Gastroesophageal sphincter (tissue), 4 donors: Measurements from ENCODE around the gene KCNN3. TPM values are rescaled to one million over a fixed set of nuclear protein-coding genes. Genes with fewer than 3 reads are reported as not detected.

Experiments used
- ATAC-seq: fragments of 150-250 bp; one replicate; pipeline ENCODE4 v1.9.1; 2016; ENCODE audit warnings: mild to moderate bottlenecking, moderate library complexity
- H3K27ac ChIP-seq, 4 donors: fragments of 200-600 bp; sonication (generic) in 3 of 4; 1 replicate in 3 of 4; 2 replicates in 1 of 4; pipeline ENCODE4 v1.5.1; 2016 to 2019
- H3K27me3 ChIP-seq: fragments of 200-600 bp; sonication (generic); one replicate; pipeline ENCODE4 v1.5.1; 2019
- H3K36me3 ChIP-seq, 2 donors: fragments of 200-600 bp; sonication (generic); one replicate each; pipeline ENCODE4 v1.5.1; 2019; ENCODE audit warnings: control low read depth in 1 of 2
- H3K4me1 ChIP-seq, 3 donors: fragments of 200-600 bp; sonication (generic); 1 replicate in 2 of 3; 2 replicates in 1 of 3; pipeline ENCODE4 v1.5.1; 2016 to 2019; ENCODE audit warnings: control low read depth in 2 of 3
- H3K4me3 ChIP-seq, 2 donors: fragments of 200-600 bp; sonication (generic); one replicate each; pipeline ENCODE4 v1.5.1; 2019; ENCODE audit warnings: mild to moderate bottlenecking in 1 of 2, moderate library complexity in 1 of 2
- H3K9me3 ChIP-seq, 3 donors: fragments of 200-600 bp; sonication (generic); one replicate each; pipeline ENCODE4 v1.5.1; 2017 to 2019; ENCODE audit warnings: control low read depth in 2 of 3
- EP300 ChIP-seq: sonication (generic); formaldehyde crosslinking; IDR thresholded peaks from one replicate; pipeline ENCODE4 v1.6.1; 2017; ENCODE audit warnings: antibody characterized with exemption, mild to moderate bottlenecking
- POLR2A ChIP-seq, 2 donors: fragments of 450-650 bp; IDR thresholded peaks; one replicate each; pipeline ENCODE4 v1.6.1; 2017; ENCODE audit warnings: antibody characterized with exemption in 2 of 2, mild to moderate bottlenecking in 2 of 2, moderate library complexity in 1 of 2
- POLR2AphosphoS5 ChIP-seq: sonication (generic); formaldehyde crosslinking; IDR thresholded peaks from one replicate; pipeline ENCODE4 v1.6.1; 2017; ENCODE audit warnings: antibody characterized with exemption
- WGBS, 2 donors: methylation state at CpG; one replicate each; pipeline ENCODE4 v1.1.5; 2018; ENCODE audit warnings: low coverage in 1 of 2; 5-methylcytosine and 5-hydroxymethylcytosine counted together
- total RNA-seq, 4 donors: library from RNA; depleted of rRNA; stranded (reverse); fragments of >200 nt; gene quantifications; one replicate each; pipeline ENCODE4 v1.1.0, GENCODE V29; 2016
- TF ChIP-seq, protein P1 (sequence below), 4 experiments: fragments of 200-600 bp in 2 of 4; fragments of 450-650 bp in 2 of 4; sonication (generic) in 1 of 4; IDR thresholded peaks; one replicate each; pipeline ENCODE4 v1.5.1; 2017 to 2019; ENCODE audit warnings: antibody characterized with exemption in 4 of 4, mild to moderate bottlenecking in 2 of 4, moderate library complexity in 2 of 4

KCNN3 gene
- total RNA-seq, 4 donors from 2014 or later, result 1.8 to 13.7 (median 8.1) TPM

GRCh38 chr1:154772056-154772455 is 98.0 kb downstream of the KCNN3 start:
- H3K9me3 ChIP-seq, result no peaks in the 10 kb centered on the region
- ATAC-seq, result no peak
- WGBS, 2 donors, result 95% methylated on average over 9 to 17 of the region's 23 CpGs
- no peaks in the 10 kb centered on the region for H3K27me3 ChIP-seq
- TF ChIP-seq, protein P1, sequence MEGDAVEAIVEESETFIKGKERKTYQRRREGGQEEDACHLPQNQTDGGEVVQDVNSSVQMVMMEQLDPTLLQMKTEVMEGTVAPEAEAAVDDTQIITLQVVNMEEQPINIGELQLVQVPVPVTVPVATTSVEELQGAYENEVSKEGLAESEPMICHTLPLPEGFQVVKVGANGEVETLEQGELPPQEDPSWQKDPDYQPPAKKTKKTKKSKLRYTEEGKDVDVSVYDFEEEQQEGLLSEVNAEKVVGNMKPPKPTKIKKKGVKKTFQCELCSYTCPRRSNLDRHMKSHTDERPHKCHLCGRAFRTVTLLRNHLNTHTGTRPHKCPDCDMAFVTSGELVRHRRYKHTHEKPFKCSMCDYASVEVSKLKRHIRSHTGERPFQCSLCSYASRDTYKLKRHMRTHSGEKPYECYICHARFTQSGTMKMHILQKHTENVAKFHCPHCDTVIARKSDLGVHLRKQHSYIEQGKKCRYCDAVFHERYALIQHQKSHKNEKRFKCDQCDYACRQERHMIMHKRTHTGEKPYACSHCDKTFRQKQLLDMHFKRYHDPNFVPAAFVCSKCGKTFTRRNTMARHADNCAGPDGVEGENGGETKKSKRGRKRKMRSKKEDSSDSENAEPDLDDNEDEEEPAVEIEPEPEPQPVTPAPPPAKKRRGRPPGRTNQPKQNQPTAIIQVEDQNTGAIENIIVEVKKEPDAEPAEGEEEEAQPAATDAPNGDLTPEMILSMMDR (IDR thresholded peaks at IDR 0.05), result no peak
- TF ChIP-seq POLR2A (IDR thresholded peaks at IDR 0.05) (no peak), EP300 (no peak), POLR2AphosphoS5 (no peak)
- no peaks in the 10 kb centered on the region for H3K36me3 ChIP-seq
- H3K27ac ChIP-seq, result no peak overlapping the region
- H3K4me3 ChIP-seq, result no peak overlapping the region
- H3K4me1 ChIP-seq, result peaks cover 0 to 28% (median 11%) of the 10 kb centered on the region in 3 donors

- no peak for TF ChIP-seq POLR2A (IDR thresholded peaks at IDR 0.05)
- TF ChIP-seq, protein P1 (IDR thresholded peaks at IDR 0.05), result no peak
- TF ChIP-seq POLR2AphosphoS5, result no peak
- no peak for TF ChIP-seq EP300
- Histone ChIP-seq H3K27me3 (peaks cover under 1% of the 10 kb centered on the region), H3K4me3 (no peak overlapping the region), H3K4me1 (peaks cover 0 to 29% (median 12%) of the 10 kb centered on the region in 3 donors), H3K9me3 (no peaks in the 10 kb centered on the region), H3K27ac (no peak overlapping the region), H3K36me3 (no peaks in the 10 kb centered on the region)
- ATAC-seq, result no peak
- WGBS, 2 donors, result 89 to 90% methylated on average over 2 to 3 of the region's 4 CpGs
These were observed 99.0 kb downstream of the KCNN3 start for GRCh38 chr1:154770897-154771594.

GRCh38 chr1:154769193-154769895 is 100.7 kb downstream of the KCNN3 start:
- ATAC-seq, result no peak

DNA sequence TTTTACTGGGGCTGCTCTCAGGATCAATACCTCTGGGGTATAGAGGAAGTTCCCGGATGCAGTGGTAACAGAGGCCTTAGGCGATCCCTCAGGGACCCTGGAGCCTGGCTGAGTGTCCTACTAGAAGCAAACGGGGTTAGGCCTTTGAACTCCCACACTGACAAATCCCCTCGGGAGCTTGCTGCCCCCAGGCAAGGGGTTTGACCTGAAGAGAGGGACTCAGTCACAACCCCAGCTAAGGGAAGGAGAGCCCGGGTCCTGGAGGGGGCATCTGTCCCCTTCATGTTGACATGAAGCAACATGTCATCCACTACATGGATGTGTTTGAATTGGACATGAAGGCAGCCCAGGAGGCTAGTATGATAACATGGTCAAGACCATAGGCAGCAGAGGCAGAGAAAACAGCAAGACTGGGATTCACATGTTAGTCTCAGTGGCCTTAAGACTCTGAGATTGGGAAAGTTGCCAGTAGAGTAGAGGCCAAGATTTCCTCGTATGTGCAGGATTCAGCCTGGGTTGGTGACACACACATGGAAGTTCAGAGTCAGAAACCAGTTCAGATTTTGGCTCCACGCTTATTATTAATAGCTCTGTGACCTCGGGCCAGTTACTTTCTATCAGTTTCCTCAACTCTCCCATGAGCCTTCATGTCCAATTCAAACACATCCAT is 101.5 kb downstream of the KCNN3 start:
- Histone ChIP-seq H3K4me3 (no peak overlapping the region), H3K4me1 (peaks cover 0 to 26% (median 12%) of the 10 kb centered on the region in 3 donors), H3K9me3 (no peaks in the 10 kb centered on the region), H3K27ac (peak overlapping the region in 2 of 4 donors; percentile 7 to 55), H3K36me3 (no peaks in the 10 kb centered on the region), H3K27me3 (peaks cover 22% of the 10 kb centered on the region)
- WGBS, 2 donors, result 59 to 64% methylated on average over 4 to 6 of the region's 8 CpGs
- ATAC-seq, result no peak
- TF ChIP-seq, protein P1 (IDR thresholded peaks at IDR 0.05), result no peak
- no peak for TF ChIP-seq POLR2AphosphoS5
- TF ChIP-seq POLR2A (IDR thresholded peaks at IDR 0.05), result no peak
- no peak for TF ChIP-seq EP300

More at GRCh38 chr1:154769193-154769895, 100.7 kb downstream of the KCNN3 start:
- H3K36me3 ChIP-seq, result no peaks in the 10 kb centered on the region
- no peaks in the 10 kb centered on the region for H3K9me3 ChIP-seq
- TF ChIP-seq, protein P1 (IDR thresholded peaks at IDR 0.05), result no peak
- TF ChIP-seq POLR2A (IDR thresholded peaks at IDR 0.05), result no peak
- no peak for TF ChIP-seq POLR2AphosphoS5
- TF ChIP-seq EP300, result no peak
- WGBS, 2 donors, result 88 to 100% methylated on average over 2 to 3 of the region's 5 CpGs
- H3K27ac ChIP-seq, result no peak overlapping the region
- H3K4me3 ChIP-seq, result no peak overlapping the region
- H3K4me1 ChIP-seq, result peaks cover 0 to 29% (median 12%) of the 10 kb centered on the region in 3 donors
- H3K27me3 ChIP-seq, result peaks cover 15% of the 10 kb centered on the region
